Measurements from ENCODE around the gene SNAP25. TPM values are rescaled to one million over a fixed set of nuclear protein-coding genes. Genes with fewer than 3 reads are reported as not detected.

The SNAP25 gene
- total RNA-seq, 1 experiment from 2014 or later, result not detected

DNA sequence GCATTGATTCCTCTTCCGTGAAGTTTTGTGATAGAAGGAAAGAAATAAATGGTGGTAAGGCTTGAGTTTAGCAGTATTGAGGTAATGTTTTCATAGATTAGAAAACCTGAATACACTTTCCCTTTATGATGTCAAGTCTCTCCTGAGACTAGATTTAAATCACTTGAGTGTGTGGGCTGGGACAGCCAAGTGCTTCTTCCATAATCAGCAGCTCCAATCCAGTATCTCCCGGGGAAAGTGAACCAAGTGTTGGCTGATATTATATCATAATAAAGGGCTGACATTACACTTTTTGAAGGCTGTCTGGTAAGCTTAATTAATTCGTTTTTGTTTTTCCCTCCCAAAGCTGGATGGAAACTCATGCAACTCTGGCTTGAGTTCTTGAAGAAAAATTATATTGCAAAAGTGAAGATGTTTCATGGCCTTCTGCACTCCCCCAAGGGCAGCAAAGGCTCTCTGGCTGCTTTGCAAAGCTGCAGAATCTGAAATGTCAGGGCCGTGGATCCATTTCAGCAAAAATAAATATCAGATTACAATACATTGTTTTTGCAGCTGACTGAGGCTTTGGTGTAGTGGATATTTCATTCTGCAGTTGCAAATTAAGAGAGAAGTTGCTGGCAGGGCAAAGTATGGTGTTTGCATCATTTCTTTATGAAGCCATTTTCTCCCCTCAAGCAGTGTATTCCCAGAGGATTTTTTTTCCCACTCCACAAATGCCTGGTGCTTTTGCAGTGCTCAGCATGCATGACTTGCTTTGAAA is 114.2 kb downstream of the SNAP25 start:
- Histone ChIP-seq H3K9ac (ENCODE audit: low read length) (no peak overlapping the region), H2AFZ (ENCODE audit: low read length) (no peak overlapping the region), H3K27ac (ENCODE audit: low read length) (no peak overlapping the region), H3K4me3 (ENCODE audit: low read length) (no peak overlapping the region), H3K9me2 (replicated peaks; ENCODE audit: low read length) (no peaks in the 10 kb centered on the region), H3K9me3 (ENCODE audit: low read length) (no peaks in the 10 kb centered on the region), H3K4me1 (ENCODE audit: insufficient read depth, low read length) (no peaks in the 10 kb centered on the region), H4K20me1 (ENCODE audit: low read length) (no peaks in the 10 kb centered on the region), H3F3A (ENCODE audit: low read length, unreplicated experiment) (no peaks in the 10 kb centered on the region), H3K4me2 (ENCODE audit: low read length) (no peak overlapping the region), H3K36me3 (ENCODE audit: low read depth, low read length) (no peaks in the 10 kb centered on the region), H3K27me3 (ENCODE audit: low read length) (peaks cover 79% of the 10 kb centered on the region), H3K79me2 (ENCODE audit: low read length) (no peaks in the 10 kb centered on the region)
- POLR2A ChIA-PET (ENCODE audit: unreplicated experiment), result no interaction called here
- intact Hi-C loops (cut with micrococcal nuclease), result no loop called here
- DNase-seq (no peak), ATAC-seq (no peak)
- TF ChIP-seq EZH2 (IDR thresholded peaks at IDR 0.05; ENCODE audit: low read length, unreplicated experiment), result no peak
- TF ChIP-seq EZH2phosphoT487 (IDR thresholded peaks at IDR 0.05; ENCODE audit: borderline replicate concordance, low read length), result no peak
- TF ChIP-seq, protein P1, sequence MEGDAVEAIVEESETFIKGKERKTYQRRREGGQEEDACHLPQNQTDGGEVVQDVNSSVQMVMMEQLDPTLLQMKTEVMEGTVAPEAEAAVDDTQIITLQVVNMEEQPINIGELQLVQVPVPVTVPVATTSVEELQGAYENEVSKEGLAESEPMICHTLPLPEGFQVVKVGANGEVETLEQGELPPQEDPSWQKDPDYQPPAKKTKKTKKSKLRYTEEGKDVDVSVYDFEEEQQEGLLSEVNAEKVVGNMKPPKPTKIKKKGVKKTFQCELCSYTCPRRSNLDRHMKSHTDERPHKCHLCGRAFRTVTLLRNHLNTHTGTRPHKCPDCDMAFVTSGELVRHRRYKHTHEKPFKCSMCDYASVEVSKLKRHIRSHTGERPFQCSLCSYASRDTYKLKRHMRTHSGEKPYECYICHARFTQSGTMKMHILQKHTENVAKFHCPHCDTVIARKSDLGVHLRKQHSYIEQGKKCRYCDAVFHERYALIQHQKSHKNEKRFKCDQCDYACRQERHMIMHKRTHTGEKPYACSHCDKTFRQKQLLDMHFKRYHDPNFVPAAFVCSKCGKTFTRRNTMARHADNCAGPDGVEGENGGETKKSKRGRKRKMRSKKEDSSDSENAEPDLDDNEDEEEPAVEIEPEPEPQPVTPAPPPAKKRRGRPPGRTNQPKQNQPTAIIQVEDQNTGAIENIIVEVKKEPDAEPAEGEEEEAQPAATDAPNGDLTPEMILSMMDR (conservative IDR thresholded peaks at IDR 0.05; ENCODE audit: low read depth, low read length), result no peak
- no TSS peak for BruUV-seq (replicated peaks)
- CTCF ChIA-PET, result interaction anchor here (0.6 kb wide), 1 partner anchor 998 kb away, joined by 3 read pairs; no protein-coding TSS in a partner anchor

- DNase-seq, result no peak
- no peak overlapping the region for H2AFZ ChIP-seq (ENCODE audit: low read length)
- H3F3A ChIP-seq (ENCODE audit: low read length, unreplicated experiment), result no peaks in the 10 kb centered on the region
- no peak overlapping the region for H3K27ac ChIP-seq (ENCODE audit: low read length)
- POLR2A ChIA-PET (ENCODE audit: unreplicated experiment), result no interaction called here
- H4K20me1 ChIP-seq (ENCODE audit: low read length), result no peaks in the 10 kb centered on the region
- no peaks in the 10 kb centered on the region for H3K4me1 ChIP-seq (ENCODE audit: insufficient read depth, low read length)
- H3K9me3 ChIP-seq (ENCODE audit: low read length), result no peaks in the 10 kb centered on the region
- H3K4me2 ChIP-seq (ENCODE audit: low read length), result no peak overlapping the region
- no TSS peak for BruUV-seq (replicated peaks)
- H3K27me3 ChIP-seq (ENCODE audit: low read length), result peaks cover 67% of the 10 kb centered on the region
- no peaks in the 10 kb centered on the region for H3K36me3 ChIP-seq (ENCODE audit: low read depth, low read length)
- no peaks in the 10 kb centered on the region for H3K9me2 ChIP-seq (replicated peaks; ENCODE audit: low read length)
- H3K79me2 ChIP-seq (ENCODE audit: low read length), result no peaks in the 10 kb centered on the region
- intact Hi-C loops (cut with micrococcal nuclease), result no loop called here
- H3K9ac ChIP-seq (ENCODE audit: low read length), result no peak overlapping the region
- ATAC-seq, result no peak
- H3K4me3 ChIP-seq (ENCODE audit: low read length), result no peak overlapping the region
- TF ChIP-seq EZH2phosphoT487 (IDR thresholded peaks at IDR 0.05; ENCODE audit: borderline replicate concordance, low read length) (no peak), EZH2 (IDR thresholded peaks at IDR 0.05; ENCODE audit: low read length, unreplicated experiment) (no peak)
- TF ChIP-seq, protein P1 (conservative IDR thresholded peaks at IDR 0.05; ENCODE audit: low read depth, low read length), result no peak
- CTCF ChIA-PET, result no interaction called here
Observed at GRCh38 chr20:10336959-10337729, 118.5 kb downstream of the SNAP25 start.
